HepG2 (cell line): ENCODE data around the gene UBAP2. TPM values are rescaled to one million over a fixed set of nuclear protein-coding genes. Genes with fewer than 3 reads are reported as not detected.

Experiments
- ARID3A ChIP-seq: IDR thresholded peaks from 2 replicates; pipeline ENCODE4 v1.6.1; 2012; ENCODE audit warnings: low read depth, low read length, improper control_type of control experiment
- ASH2L ChIP-seq: fragments of 300-600, 200-600 bp; sonication (generic); IDR thresholded peaks from 2 replicates; pipeline ENCODE4 v1.7.0; 2017; ENCODE audit warnings: low read depth, mild to moderate bottlenecking, moderate library complexity, mixed read lengths, low read length; ENCODE audit not compliant: insufficient read length
- ATF4 ChIP-seq, 2 experiments: fragments of 450-650 bp in 1 of 2; sonication (generic) in 1 of 2; formaldehyde crosslinking; IDR thresholded peaks; 2 replicates each; pipeline versions ENCODE4 v1.5.0 to v1.8.0; 2020 to 2022; ENCODE audit warnings: mild to moderate bottlenecking in 1 of 2, missing genetic modification reagents in 1 of 2
- FOXO1 ChIP-seq: sonication (generic); formaldehyde crosslinking; IDR thresholded peaks from 2 replicates; pipeline ENCODE4 v1.4.0; 2020; ENCODE audit warnings: missing genetic modification reagents
- MLXIP ChIP-seq: sonication (generic); formaldehyde crosslinking; IDR thresholded peaks from 2 replicates; pipeline ENCODE4 v1.9.0; 2021; ENCODE audit warnings: missing genetic modification reagents, borderline replicate concordance
- NFYB ChIP-seq: sonication (generic); formaldehyde crosslinking; IDR thresholded peaks from 2 replicates; pipeline ENCODE4 v1.4.0; 2020; ENCODE audit warnings: missing genetic modification reagents
- POGK ChIP-seq: sonication (generic); formaldehyde crosslinking; conservative IDR thresholded peaks from 2 replicates; pipeline ENCODE4 v1.8.0; 2022; ENCODE audit warnings: mild to moderate bottlenecking, moderate library complexity, missing genetic modification reagents
- POLR2G ChIP-seq: fragments of 200-400 bp; formaldehyde crosslinking; IDR thresholded peaks from 2 replicates; pipeline ENCODE4 v1.6.1; 2018; ENCODE audit warnings: mild to moderate bottlenecking, low read depth, low read length, moderate library complexity
- SP4 ChIP-seq: sonication (generic); formaldehyde crosslinking; IDR thresholded peaks from 2 replicates; pipeline ENCODE4 v1.8.1; 2023; ENCODE audit warnings: mild to moderate bottlenecking, missing genetic modification reagents
- ZNF124 ChIP-seq: sonication (generic); formaldehyde crosslinking; IDR thresholded peaks from 2 replicates; pipeline ENCODE4 v1.4.0; 2020; ENCODE audit warnings: missing genetic modification reagents
- ZNF251 ChIP-seq: sonication (generic); formaldehyde crosslinking; IDR thresholded peaks from 2 replicates; pipeline ENCODE4 v1.9.0; 2021; ENCODE audit warnings: mild to moderate bottlenecking, missing genetic modification reagents
- ZNF275 ChIP-seq: sonication (generic); formaldehyde crosslinking; IDR thresholded peaks from 2 replicates; pipeline ENCODE4 v1.8.0; 2022; ENCODE audit warnings: missing genetic modification reagents, mild to moderate bottlenecking, inconsistent platforms, borderline replicate concordance
- ZNF281 ChIP-seq: sonication (generic); formaldehyde crosslinking; IDR thresholded peaks from 2 replicates; pipeline ENCODE4 v1.4.0; 2020; ENCODE audit warnings: missing genetic modification reagents, borderline replicate concordance
- ZNF598 ChIP-seq: sonication (generic); formaldehyde crosslinking; IDR thresholded peaks from 2 replicates; pipeline ENCODE4 v1.5.1; 2020; ENCODE audit warnings: mild to moderate bottlenecking, missing genetic modification reagents, borderline replicate concordance
- ZNF746 ChIP-seq: sonication (generic); formaldehyde crosslinking; IDR thresholded peaks from 2 replicates; pipeline ENCODE4 v1.8.0; 2022; ENCODE audit warnings: mild to moderate bottlenecking, missing genetic modification reagents
- polyA plus RNA-seq, 8 experiments: library from polyadenylated mRNA; depleted of rRNA in 3 of 8; stranded (reverse) in 7 of 8; unstranded in 1 of 8; fragments of >200 nt; fragmentation: Illumina TruSeq in 4 of 8; extraction: Trizol in 4 of 8; gene quantifications; 2 replicates each; pipeline versions ENCODE4 v1.2.1 to v1.2.3, GENCODE V29; 2011 to 2016; ENCODE audit warnings: low read depth in 4 of 8, missing spikeins in 1 of 8, mixed read lengths in 1 of 8; ENCODE audit not compliant: insufficient read depth in 1 of 8
- total RNA-seq, 5 experiments: library from RNA; depleted of rRNA; stranded (reverse); fragments of >200 nt; fragmentation: Illumina TruSeq; extraction: Trizol; gene quantifications; 2 replicates each; pipeline ENCODE4 v1.2.3, GENCODE V29; 2016; ENCODE audit warnings: low read depth in 1 of 5

The UBAP2 gene
- total and polyA plus RNA-seq, 2 of the 13 experiments (the other 11 are each of a cell fraction or from before 2014, with no cell fraction given): 19.0 to 22.0 TPM

- TF ChIP-seq POGK (CRISPR knock-in tag): 0 out of 2 replicates have a peak, but pooled peaks have one; percentile 60
- TF ChIP-seq ZNF281 (CRISPR knock-in tag): peak; percentile 90
- TF ChIP-seq SP4 (CRISPR knock-in tag): peak; percentile 71
- peak; percentile 93 for TF ChIP-seq POLR2G
- peak; percentile 77; the same call in 1 of the 2 replicates for TF ChIP-seq ZNF275
- peak; percentile 57 for TF ChIP-seq FOXO1 (CRISPR knock-in tag)
- no peak for TF ChIP-seq MLXIP (CRISPR knock-in tag)
- peak; percentile 97 for TF ChIP-seq ASH2L
- TF ChIP-seq ARID3A: no peak
- TF ChIP-seq ZNF251 (CRISPR knock-in tag): no peak
- TF ChIP-seq ZNF124: peak; percentile 78; the same call in 1 of the 2 replicates
- TF ChIP-seq ATF4 (CRISPR knock-in tag; IDR thresholded peaks at IDR 0.05): peak in 1 of 2 experiments; percentile 78; a peak in 2 of 4 replicates
- TF ChIP-seq ZNF746 (CRISPR knock-in tag): no peak
- TF ChIP-seq ZNF598 (CRISPR knock-in tag): peak; percentile 82
- peak; percentile 88 for TF ChIP-seq NFYB (CRISPR knock-in tag)
These were observed at the start of gene UBAP2 (continued) for GRCh38 chr9:34048727-34049629.
